GM12874 (cell line): ENCODE data around the gene TAF9B.

Experiments
- TF ChIP-seq, protein P1 (sequence below): IDR thresholded peaks from 2 replicates; pipeline ENCODE4 v1.5.1; 2011; ENCODE audit warnings: low read depth, mild to moderate bottlenecking, control low read depth, low read length, moderate library complexity; ENCODE audit not compliant: insufficient read depth

The TAF9B gene

DNA sequence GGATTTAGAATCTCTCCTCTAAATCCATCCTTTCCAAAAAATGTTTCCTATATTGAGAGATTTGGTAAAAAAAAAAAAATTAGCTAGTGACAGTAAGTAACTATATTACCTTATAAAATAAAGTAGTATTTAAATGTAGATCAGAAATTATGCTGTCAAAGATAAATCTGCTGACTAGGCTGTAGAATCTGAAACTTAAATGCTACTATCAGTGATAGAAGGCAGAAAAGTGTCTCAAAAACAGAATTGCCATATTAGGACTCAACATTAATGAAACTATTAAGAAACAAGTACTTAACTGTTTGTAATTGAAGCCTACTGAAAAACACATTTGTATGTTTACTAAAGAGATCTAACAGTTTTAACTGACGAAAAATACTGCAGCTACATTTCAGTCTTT, 8.3 kb downstream of the TAF9B start:
- TF ChIP-seq, protein P1, sequence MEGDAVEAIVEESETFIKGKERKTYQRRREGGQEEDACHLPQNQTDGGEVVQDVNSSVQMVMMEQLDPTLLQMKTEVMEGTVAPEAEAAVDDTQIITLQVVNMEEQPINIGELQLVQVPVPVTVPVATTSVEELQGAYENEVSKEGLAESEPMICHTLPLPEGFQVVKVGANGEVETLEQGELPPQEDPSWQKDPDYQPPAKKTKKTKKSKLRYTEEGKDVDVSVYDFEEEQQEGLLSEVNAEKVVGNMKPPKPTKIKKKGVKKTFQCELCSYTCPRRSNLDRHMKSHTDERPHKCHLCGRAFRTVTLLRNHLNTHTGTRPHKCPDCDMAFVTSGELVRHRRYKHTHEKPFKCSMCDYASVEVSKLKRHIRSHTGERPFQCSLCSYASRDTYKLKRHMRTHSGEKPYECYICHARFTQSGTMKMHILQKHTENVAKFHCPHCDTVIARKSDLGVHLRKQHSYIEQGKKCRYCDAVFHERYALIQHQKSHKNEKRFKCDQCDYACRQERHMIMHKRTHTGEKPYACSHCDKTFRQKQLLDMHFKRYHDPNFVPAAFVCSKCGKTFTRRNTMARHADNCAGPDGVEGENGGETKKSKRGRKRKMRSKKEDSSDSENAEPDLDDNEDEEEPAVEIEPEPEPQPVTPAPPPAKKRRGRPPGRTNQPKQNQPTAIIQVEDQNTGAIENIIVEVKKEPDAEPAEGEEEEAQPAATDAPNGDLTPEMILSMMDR: no peak

DNA sequence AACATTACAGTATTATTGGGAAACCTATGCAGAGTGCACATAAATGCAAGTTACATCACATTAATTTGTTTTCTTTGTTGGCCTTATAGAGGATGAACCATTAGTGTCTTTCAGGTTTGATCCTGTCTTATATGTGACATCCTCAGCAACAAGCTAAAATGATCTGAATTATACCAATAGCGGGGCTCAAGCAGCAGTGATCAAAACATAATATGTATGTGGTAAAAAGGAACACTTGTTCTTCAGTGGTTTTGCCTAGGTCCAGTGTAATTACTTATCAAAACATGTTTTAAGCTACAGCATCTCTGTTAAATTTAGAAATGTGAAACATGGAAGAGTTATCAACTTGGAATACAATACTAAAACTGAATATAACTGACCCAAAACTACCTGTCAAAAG, 9.1 kb downstream of the TAF9B start:
- TF ChIP-seq, protein P1: no peak

DNA sequence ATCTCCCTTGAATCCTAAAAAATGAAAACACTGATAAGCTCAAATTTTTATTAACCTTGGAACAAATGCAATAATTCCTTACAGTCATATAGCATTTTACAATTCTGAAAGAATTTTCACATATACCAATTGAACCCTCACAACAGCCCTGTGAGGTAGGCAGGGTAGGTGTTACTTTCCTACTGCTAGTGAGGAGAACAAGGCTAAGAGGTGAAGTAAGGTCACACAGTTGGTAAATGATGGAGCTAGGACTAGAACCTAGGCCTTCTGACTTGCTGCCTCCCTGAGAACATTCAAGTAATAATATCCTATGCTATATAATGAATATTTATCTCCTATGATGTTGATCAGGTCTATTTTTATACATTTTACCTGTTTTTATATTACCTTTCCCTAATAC, 9.7 kb downstream of the TAF9B start:
- TF ChIP-seq, protein P1: no peak

DNA sequence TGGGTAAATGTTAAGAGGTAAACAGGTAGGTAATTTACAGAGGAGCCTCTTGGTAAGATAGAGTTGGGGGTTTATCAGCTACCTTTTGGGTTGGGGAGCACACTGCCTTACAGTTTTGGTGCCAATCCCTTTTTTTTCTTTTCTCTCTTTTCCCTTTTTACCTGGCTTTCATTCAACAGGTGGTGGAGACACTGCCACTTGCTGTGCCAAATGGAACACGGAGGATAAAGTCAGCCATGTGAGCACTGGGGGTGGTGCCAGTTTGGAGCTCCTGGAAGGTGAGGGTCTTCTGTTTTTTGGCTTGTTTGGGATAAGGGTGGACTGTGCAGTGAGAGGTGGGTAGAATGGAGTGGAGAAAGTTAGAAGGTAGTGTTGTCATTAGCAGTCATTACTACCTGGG, 14.3 kb downstream of the TAF9B start:
- TF ChIP-seq, protein P1: no peak

DNA sequence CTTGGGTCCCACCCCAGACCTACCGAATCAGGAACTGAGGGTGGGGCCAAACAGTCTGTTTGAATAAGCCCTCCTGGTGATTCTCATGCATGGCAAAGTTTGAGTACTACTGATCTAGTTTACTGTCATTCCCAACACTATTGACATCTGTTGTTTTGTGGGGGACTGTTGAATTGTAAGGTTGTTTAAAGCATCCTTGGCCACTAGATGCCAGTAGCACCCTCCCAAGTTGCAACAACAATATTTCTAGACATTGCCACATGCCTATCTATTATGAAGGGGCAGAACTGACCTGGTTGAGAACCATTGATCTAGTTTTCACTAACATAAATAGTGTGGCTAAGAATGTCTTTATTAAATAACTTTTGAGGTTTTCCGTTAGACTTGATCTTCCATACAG, 15.1 kb downstream of the TAF9B start:
- TF ChIP-seq, protein P1: no peak

DNA sequence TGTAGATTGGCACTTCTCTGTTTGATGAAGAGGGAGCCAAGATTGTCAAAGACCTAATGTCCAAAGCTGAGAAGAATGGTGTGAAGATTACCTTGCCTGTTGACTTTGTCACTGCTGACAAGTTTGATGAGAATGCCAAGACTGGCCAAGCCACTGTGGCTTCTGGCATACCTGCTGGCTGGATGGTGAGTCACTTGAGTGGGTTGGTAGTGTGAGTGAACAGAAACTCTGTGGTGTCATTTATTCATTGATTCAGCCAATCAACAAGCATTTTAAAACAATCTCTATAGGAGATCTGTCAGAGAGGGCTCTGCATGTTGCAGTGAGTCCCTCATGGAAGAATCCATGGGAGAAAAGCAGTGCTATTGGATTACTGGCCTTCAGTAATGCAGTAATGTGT, 16.3 kb downstream of the TAF9B start:
- TF ChIP-seq, protein P1: no peak

DNA sequence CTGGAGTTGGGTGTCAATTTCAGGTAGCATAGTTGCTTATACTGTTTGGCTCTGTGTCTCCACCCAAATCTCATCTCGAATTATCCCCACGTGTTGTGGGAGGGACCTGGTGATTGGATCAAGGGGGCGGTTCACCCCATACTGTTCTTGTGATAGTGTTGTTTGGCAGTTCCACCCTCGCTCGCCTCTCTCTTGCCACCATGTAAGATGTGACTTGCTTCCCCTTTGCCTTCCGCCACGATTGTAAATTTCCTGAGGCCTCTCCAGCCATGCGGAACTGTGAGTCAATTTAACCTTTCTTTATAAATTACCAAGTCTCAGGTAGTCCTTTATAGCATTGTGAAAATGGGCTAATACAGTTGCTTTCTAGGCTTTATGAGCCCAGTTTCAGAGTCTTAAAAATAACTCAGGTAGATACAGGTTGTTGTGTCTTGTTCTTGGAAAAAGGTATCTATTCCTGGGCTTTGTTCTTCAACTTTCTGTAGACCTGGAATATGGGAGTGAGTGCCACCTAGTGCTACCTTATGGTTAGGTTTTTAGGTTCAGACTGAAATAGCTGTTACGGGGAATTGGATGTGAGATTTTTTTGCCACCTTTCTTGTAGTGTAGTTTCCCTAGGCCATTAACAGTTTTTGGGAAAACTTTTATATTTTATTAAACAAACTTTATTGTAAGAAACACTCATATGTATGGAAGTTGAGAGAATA, 19.8 kb downstream of the TAF9B start:
- TF ChIP-seq, protein P1: no peak

DNA sequence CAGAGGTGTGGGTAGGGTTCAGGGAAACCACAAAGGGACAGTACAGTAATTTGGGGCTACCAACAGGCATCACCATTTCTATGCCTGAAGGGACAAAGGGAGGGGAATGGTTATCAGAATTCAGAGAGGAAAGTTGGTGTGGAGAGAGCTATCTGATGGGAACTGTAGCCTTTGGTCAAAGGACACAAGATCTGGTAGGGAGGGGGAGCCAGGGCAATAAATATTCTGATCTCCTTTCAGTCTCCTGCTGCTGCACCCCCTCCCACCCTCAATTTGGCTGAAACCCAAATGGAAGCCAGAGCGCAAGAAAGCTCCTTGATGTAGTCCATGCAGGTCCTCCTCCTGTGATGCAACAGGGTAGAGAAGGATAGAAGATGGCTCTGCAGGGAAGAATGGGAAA, 20.8 kb downstream of the TAF9B start:
- TF ChIP-seq, protein P1: no peak
